Hepatocyte (in vitro differentiated cells): ENCODE results near the gene CAPZB. TPM values are rescaled to one million over a fixed set of nuclear protein-coding genes. Genes with fewer than 3 reads are reported as not detected.

Source experiments
- DNase-seq: peaks from one replicate; pipeline ENCODE4 v3.0.0-alpha.2; 2016; ENCODE audit warnings: low spot score
- H2AFZ ChIP-seq: fragments of 200-600 bp; sonication (generic); 2 replicates; pipeline ENCODE4 v1.6.0; 2016; ENCODE audit warnings: antibody characterized with exemption, mild to moderate bottlenecking
- H3K27ac ChIP-seq: fragments of 200-600 bp; sonication (generic); 2 replicates; pipeline ENCODE4 v1.5.1; 2016; ENCODE audit warnings: mild to moderate bottlenecking
- H3K27me3 ChIP-seq: fragments of 200-600 bp; sonication (generic); 2 replicates; pipeline ENCODE4 v1.6.1; 2016
- H3K36me3 ChIP-seq: fragments of 200-600 bp; sonication (generic); replicated peaks from 2 replicates; pipeline ENCODE4 v1.5.1; 2016; ENCODE audit warnings: low read depth; ENCODE audit not compliant: insufficient read depth
- H3K4me1 ChIP-seq: fragments of 200-600 bp; sonication (generic); 2 replicates; pipeline ENCODE4 v1.5.1; 2016; ENCODE audit warnings: mild to moderate bottlenecking, moderate library complexity; ENCODE audit not compliant: insufficient read depth
- H3K4me2 ChIP-seq: fragments of 200-600 bp; sonication (generic); 2 replicates; pipeline ENCODE4 v1.6.0; 2016
- H3K4me3 ChIP-seq: fragments of 200-600 bp; sonication (generic); 2 replicates; pipeline ENCODE4 v1.5.1; 2016; ENCODE audit warnings: mild to moderate bottlenecking
- H3K79me2 ChIP-seq: fragments of 200-600 bp; sonication (generic); 2 replicates; pipeline ENCODE4 v1.6.0; 2017; ENCODE audit warnings: mild to moderate bottlenecking
- H3K9me2 ChIP-seq: fragments of 200-600 bp; sonication (generic); replicated peaks from 2 replicates; pipeline ENCODE4 v1.6.0; 2017; ENCODE audit warnings: mild to moderate bottlenecking; ENCODE audit not compliant: insufficient read depth
- H3K9me3 ChIP-seq: fragments of 200-600 bp; sonication (generic); 2 replicates; pipeline ENCODE4 v1.5.1; 2016; ENCODE audit warnings: low read depth, mild to moderate bottlenecking
- H4K20me1 ChIP-seq: fragments of 200-600 bp; sonication (generic); 2 replicates; pipeline ENCODE4 v1.6.0; 2016; ENCODE audit warnings: mild to moderate bottlenecking; ENCODE audit not compliant: insufficient read depth, poor library complexity, severe bottlenecking
- CTCF ChIP-seq: fragments of 200-600 bp; sonication (generic); IDR thresholded peaks from 2 replicates; pipeline ENCODE4 v1.5.1; 2016; ENCODE audit warnings: antibody characterized with exemption, mild to moderate bottlenecking; ENCODE audit not compliant: poor library complexity
- EZH2 ChIP-seq: fragments of 200-600 bp; sonication (generic); IDR thresholded peaks from 2 replicates; pipeline ENCODE4 v1.6.1; 2016; ENCODE audit warnings: antibody characterized with exemption, mild to moderate bottlenecking, borderline replicate concordance
- EZH2phosphoT487 ChIP-seq: fragments of 200-600 bp; sonication (generic); IDR thresholded peaks from one replicate; pipeline ENCODE4 v1.6.1; 2018; ENCODE audit warnings: antibody characterized with exemption, mild to moderate bottlenecking, low read depth, moderate library complexity; ENCODE audit not compliant: unreplicated experiment, severe bottlenecking
- WGBS: methylation state at CpG from one replicate; pipeline ENCODE4 v1.1.6; 2016; ENCODE audit warnings: low lambda C conversion rate; ENCODE audit errors: missing lambda C conversion rate; 5-methylcytosine and 5-hydroxymethylcytosine counted together
- polyA plus RNA-seq: library from polyadenylated mRNA; unstranded; fragments of >200 nt; fragmentation: Nextera tagmentation; extraction: Ambion mirVana; gene quantifications from 2 replicates; pipeline ENCODE4 v1.2.1, GENCODE V29; 2016
- total RNA-seq: library from RNA; depleted of rRNA; stranded (reverse); fragments of >200 nt; gene quantifications from 2 replicates; pipeline ENCODE4 v1.2.3, GENCODE V29; 2014

Gene CAPZB
- total RNA-seq (139 and 165 TPM in 2 replicates), polyA plus RNA-seq (260 and 261 TPM in 2 replicates)

DNA sequence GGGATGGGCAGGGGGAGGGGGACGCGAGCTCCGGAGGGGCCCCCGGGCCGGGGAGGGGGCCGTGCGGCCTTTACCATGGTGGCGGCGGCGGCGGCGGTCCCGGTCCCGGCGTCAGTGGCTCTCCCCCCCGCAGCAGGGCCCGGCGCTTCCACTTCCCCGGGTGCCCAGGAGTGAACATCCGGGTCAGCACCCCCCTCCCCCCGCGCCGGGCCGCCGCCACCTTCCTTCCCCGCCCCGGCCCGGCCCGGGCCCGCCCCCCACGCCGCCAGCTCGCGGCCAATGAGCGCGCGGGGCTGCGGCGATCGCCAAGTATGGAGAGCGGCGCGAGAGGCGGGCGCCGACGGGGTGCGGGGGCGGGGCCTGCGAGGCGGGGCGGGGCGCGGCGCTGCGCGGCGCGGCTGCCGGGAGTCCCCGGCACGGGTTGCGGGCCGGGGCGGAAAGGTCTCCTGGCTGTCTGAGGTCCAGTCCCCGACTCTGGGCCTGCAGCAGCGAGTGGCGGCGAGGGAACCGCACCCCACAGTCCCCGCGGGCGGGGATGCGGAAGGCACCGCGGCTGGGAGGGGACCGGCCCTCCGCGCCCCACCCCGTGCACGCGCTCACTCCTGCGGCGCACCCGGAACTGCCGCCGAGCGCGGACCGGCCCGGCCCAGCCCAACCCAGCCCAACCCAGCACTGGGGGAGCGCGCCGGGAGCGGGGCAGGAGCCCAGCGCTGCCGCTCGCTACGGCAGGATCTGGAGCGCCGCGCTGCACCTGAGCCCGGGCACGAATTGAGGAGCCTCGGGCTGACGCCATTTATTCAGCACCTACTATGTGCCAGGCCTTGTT lies at the start of gene CAPZB:
TSS of gene CAPZB (minus strand) at position 178 of the 826 bp plus-strand sequence. CDS start at position 77, 101 bp downstream.
- under 1% methylated on average over 18 of the region's 106 CpGs for WGBS
- Histone ChIP-seq H3K9me3 (no peaks in the 10 kb centered on the region), H4K20me1 (peaks cover 41% of the 10 kb centered on the region), H2AFZ (peak within 1 kb of the TSS; percentile 65), H3K4me2 (peak within 1 kb of the TSS; percentile 98), H3K27me3 (no peaks in the 10 kb centered on the region), H3K27ac (peak within 1 kb of the TSS; percentile 100), H3K79me2 (peaks cover 51% of the 10 kb centered on the region), H3K4me1 (peaks cover 43% of the 10 kb centered on the region), H3K36me3 (no peaks in the 10 kb centered on the region), H3K9me2 (no peaks in the 10 kb centered on the region), H3K4me3 (peak within 1 kb of the TSS; percentile 100)
- DNase-seq: peak; percentile 98
- no peak for TF ChIP-seq EZH2phosphoT487
- no peak for TF ChIP-seq CTCF

GRCh38 chr1:19534281-19534680 lies 48.9 kb upstream of the CAPZB start:
- no peak overlapping the region for H3K4me2 ChIP-seq
- no peaks in the 10 kb centered on the region for H3K79me2 ChIP-seq
- no peak overlapping the region for H3K27ac ChIP-seq
- DNase-seq: no peak
- H3K4me3 ChIP-seq: no peak overlapping the region
- H3K36me3 ChIP-seq: no peaks in the 10 kb centered on the region
- no peak for TF ChIP-seq EZH2phosphoT487
- no peak for TF ChIP-seq EZH2
- no peak for TF ChIP-seq CTCF
- no peaks in the 10 kb centered on the region for H3K27me3 ChIP-seq
- H2AFZ ChIP-seq: no peak overlapping the region
- WGBS: 94% methylated on average over 5 of the region's 5 CpGs
- no peaks in the 10 kb centered on the region for H3K4me1 ChIP-seq
- H3K9me3 ChIP-seq: no peaks in the 10 kb centered on the region
- H4K20me1 ChIP-seq: no peaks in the 10 kb centered on the region
- no peaks in the 10 kb centered on the region for H3K9me2 ChIP-seq

GRCh38 chr1:19533626-19534025 lies 48.3 kb upstream of the CAPZB start:
- Histone ChIP-seq H3K27ac (no peak overlapping the region), H3K27me3 (no peaks in the 10 kb centered on the region), H3K9me2 (no peaks in the 10 kb centered on the region), H3K4me3 (no peak overlapping the region), H3K79me2 (no peaks in the 10 kb centered on the region), H4K20me1 (no peaks in the 10 kb centered on the region), H3K9me3 (no peaks in the 10 kb centered on the region), H2AFZ (no peak overlapping the region), H3K4me2 (no peak overlapping the region), H3K4me1 (no peaks in the 10 kb centered on the region), H3K36me3 (no peaks in the 10 kb centered on the region)
- DNase-seq: no peak
- 79% methylated on average over 7 of the region's 7 CpGs for WGBS
- TF ChIP-seq EZH2phosphoT487: no peak
- no peak for TF ChIP-seq EZH2
- no peak for TF ChIP-seq CTCF
